ENCODE measurements around the gene MSS51.

MSS51 gene

DNA sequence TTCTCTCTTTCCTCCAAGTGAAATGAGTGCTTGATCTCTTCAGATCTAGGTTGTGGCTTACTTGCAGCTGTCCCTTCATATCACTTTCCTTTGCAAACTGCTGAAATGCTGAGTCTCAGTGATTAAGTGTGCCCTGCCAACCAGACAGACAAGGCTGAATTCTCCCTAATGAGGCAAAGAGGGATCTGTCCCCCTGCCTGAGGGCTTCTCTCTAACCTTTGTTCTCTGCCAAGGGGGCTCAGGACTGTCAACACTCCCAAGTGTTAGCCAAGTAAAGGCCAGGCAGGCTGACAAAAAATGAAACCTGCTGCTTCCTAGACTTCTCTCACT is at the start of gene MSS51:
Gene MSS51, minus strand, starts transcription at position 24 of the 330 bp plus-strand sequence. CDS start 5,277 bp downstream, outside the sequence.
- no peak for DNase-seq

DNA sequence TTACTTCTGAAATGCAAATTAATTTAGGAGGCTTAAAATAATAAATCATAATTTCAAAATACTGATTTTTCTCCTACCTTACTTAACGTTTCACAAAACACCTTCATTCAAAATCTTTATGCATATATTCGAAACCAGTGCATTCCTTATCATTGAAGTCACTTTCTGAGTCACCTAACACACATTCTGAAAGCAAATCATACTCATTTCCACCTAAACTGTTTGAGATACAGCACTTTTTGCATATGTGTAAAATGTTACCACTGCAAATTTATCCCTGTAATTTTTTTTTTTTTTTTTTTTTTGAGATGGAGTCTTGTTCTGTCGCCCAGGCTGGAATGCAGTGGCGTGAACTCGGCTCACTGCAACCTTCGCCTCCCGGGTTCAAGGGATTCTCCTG is 46.8 kb upstream of the MSS51 start:
- no peak for DNase-seq

DNA sequence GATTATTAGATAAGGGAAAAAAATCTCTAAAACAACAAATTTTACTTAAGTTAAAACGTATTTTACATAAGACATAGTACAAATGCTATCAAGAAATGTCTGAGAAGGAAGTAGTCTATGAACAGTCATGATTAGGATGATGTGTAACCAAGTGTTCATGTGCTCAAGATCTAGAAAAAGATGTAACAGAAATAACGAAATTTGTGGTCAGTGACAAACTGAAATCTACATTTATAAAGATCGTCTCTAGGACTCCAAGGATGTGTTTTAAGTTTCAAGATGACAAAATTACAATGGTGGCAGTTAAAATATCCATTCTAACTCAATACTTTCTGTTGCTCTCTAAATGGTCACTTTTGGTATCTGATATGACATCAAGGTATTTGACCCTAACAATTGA is 45.3 kb upstream of the MSS51 start:
- no peak for DNase-seq

GRCh38 chr10:73471226-73471625 is 37.9 kb upstream of the MSS51 start:
- no peak for DNase-seq

DNA sequence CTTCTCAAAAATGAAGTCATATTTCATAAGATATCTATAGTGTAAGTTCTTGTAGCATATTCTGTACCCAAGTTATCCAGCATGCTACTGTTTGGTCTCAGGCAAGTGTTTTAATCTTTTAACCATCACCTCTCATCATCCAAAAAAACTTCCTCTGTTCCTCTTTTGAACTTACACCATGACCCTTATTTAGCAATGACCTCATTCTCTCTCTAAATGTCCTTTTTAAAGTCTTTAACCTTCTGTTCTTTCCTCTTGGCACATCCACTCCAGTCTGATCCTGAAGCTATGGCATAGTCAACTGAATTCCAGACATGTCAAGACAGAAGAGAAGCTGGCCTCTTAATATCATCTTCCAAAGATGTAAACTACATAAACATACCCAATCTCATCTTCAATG is 36.2 kb upstream of the MSS51 start:
- peak; percentile 50 to 58 for DNase-seq

GRCh38 chr10:73467206-73467605 is 33.8 kb upstream of the MSS51 start:
- DNase-seq, result no peak

GRCh38 chr10:73465978-73466726 is 32.8 kb upstream of the MSS51 start:
- no peak for DNase-seq

DNA sequence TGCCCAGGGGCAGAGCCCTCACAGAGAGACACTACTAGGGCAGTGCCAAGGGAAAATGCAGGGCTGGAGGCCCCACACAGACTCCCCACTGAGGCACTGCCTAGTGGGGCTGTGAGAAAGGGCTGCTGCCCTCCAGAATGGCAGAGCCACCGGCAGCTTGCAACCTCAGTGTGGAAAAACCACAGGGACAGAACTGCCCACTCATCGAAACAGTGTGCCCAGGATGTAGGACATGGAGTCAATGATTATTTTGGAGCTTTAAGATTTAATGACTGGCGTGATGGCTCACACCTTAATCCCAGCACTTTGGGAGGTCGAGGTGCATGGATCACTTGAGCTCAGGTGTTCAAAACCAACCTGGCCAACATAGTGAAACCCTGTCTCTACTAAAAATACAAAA is 27.5 kb upstream of the MSS51 start:
- DNase-seq, result no peak

DNA sequence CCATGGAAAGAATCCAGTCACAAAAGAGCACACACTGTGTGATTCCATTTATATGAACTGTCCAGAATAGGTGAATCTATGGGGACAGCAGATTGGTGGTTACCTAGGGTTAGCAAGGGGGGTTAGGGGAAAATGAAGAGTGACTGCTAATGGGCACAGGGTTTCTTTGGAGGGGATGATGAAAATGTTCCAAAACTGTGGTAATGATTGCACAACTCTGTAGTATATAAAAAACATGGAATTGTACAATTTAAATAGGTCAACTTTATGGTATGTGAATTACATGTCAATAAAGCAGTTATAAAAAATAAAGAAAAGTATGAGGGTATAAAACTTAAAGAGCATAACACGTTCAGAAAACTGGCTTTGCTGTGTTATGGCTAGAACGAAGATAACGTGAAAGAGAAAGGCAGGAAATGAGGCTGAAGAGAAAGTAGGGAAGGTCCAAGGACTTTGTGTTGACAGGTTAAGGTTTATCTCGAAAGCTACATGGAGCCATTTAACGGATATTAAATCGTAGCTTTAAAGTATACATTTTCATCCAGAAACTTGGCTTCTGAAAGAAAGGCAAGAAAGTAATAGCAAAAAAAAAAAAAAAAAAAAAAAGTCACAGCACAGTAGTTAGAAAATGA is 26.4 kb upstream of the MSS51 start:
- DNase-seq, result no peak

DNA sequence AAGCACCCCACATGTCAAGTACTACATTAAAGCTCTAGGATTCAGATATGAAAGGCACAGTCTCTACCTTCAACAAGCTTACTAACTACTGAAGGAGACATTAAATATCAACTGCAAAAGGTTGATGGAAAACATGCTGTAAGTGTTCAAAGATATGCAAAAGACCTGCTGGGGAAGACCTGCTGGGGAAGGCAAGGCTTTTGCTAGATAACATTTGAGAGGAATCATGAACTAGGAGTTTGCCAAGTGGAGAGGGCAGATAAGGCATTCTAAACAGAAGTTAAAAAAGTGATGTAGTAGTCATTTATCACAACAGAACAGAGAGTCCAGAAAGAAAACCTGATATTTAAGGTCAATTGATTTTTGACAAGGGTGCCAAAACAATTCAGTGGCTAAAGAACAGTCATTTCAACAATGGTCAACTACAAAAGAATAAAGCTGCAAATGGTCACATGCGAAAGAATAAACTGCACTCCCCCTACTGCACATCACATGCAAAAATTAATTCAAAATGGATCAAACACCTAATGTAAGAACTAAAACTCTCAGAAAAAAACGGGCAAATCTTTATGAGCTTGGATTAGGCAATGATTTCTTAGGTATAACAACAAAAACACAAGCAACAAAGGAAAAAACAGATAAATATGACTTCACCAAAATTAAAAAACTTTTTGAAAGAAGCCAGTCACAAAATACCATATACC is 23.0 kb upstream of the MSS51 start:
- DNase-seq, result no peak

GRCh38 chr10:73449113-73449512 is 15.8 kb upstream of the MSS51 start:
- DNase-seq, result no peak

DNA sequence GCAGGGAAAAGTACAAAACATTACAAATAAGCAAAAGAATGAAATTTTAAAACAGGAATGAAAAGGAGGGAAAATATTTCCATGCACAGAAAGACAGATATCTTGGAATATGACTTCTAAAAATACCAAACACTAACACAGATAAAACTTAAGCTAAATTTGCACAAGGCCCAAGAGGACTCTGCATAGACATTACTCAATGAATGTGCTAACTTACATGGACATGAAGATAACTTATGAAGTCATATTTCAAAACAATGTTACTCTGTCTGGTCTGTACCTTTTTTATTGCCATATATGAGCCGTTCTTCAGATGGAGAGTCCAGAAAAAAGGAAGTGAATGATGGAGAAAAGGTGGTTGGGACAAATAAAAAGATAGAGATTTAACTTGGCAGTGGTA is 15.0 kb upstream of the MSS51 start:
- DNase-seq, result no peak

DNA sequence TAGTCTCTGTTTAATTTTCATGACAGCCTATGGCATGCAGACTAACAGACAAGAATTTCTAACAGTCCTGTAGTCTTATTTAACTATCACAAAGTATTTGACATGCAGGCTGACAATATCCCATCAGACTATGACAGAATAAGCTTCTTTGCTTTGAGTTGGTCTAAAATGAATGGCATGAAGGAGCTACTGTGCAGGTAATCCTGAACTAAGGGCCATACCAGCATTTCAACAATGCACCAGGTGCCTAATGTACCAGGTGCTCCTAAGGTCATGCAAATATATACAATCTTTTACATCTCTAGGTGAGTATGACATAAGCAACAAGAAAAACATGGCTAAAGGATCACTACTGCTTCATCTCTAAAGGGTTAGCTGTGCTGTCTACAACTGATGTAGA is 13.6 kb upstream of the MSS51 start:
- DNase-seq, result no peak

GRCh38 chr10:73444457-73444856 is 11.1 kb upstream of the MSS51 start:
- no peak for DNase-seq

DNA sequence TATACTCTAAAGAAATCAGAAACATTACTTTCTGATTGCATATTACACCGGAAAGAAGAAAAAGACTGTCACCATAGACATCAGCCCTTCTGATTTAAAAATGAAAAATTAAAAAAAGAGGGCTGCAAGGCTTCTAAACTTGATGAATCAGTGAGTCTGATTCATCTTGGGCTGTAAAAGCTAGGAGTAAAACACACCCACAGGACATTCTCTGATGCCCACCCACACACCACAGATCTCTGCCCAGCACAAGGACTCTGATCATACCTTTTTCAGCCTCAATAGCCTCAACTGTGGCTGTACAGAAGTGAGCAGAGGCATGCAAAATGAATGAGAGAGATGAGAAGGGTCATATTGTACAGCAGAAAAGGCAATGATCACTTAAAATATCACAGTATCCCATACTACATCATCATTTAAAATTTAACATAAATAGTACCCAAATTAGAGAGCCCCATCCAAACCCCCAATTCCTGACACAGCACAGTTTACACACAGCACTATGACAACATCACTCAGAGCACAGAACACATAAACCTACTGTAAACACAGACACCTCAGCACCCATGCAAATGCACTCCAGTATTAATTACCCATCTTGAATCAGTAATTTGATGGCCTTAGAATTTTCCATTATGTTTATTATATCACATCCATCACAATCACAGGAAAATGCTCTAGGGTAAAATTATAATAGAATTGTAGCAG is 6.4 kb upstream of the MSS51 start:
- DNase-seq, result peak in 1 of 2 donors; percentile 8

GRCh38 chr10:73439055-73439454 is 5.7 kb upstream of the MSS51 start:
- no peak for DNase-seq

DNA sequence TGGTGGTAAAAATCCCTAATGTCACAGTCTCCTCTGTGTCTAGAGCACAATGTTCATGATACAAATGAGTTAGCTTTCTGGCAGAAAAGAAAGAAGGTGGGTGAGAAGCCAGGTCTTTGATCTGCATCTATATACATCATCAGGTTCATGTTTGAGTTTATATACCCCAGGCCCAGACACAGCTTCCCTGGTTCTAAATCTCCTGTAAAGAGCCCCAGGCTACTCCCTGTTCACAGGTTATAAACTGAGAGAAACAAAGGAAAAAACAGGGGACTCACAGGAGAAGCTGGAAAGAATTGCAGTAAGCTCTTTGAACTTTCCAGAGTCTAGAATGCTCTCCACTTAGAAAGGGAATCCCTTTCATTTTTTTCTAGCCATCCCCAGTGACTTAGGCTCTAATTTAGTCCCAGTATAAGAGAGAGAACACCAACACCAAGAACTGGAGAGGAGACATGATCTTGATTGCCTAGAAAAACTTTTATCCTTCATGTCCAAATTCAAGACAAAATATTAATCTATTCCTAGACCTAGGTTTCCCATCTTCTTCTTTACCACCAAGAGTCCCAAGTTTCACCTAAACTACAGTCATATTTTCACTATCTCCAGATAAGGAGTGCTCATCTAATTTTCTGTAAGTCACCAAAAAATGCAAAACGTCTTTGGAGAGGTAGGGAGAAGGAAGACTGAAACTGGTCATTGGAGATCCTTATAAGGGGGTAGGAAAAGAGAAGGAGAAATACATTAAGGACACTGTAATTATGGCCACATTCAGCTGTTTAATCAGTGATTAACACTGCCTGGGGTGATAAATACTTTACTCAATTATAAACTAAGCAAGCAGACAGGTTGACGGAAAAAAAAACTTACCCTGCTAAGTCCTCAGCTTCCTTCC is 469 bp downstream of the MSS51 start:
- no peak for DNase-seq

DNA sequence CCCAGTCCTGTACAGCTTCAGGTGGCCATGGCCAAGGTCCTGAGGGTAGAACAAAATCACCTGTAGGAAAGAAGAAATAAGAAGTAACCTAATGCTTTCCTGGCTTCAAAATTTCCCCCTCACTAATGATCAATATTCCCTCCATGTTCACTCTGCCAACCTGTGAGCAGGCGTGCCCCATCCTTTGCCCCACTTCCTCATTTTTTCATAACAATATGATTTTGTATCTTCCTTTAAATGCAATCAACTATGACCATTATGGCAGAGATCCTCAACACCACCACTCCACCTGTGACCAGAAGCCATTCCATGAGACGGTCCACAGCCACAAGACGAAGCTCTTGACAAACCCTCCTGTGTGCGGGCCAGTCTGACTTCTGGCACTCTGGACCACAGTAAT is 7.0 kb downstream of the MSS51 start:
- no peak for DNase-seq

DNA sequence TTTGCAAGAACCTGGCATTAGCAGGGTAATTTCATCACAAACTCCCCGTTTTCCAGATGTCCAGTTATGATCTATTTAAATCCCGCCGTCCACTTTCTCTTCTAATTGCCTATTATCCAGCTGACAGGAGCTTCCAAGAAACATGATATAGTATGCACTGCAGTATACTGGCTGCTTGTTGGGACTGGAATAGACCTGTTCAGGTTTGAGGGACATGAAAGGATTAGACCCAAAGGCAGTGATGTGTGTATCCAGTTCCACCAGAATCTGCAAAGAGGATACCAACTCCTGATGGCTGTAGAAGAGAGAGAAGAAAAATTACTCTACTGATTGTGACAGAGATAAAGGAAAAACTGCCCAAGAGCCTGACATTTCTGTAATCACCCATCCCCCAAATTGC is 8.9 kb downstream of the MSS51 start:
- DNase-seq, result no peak

GRCh38 chr10:73423309-73423708 is 10.1 kb downstream of the MSS51 start:
- DNase-seq, result no peak

DNA sequence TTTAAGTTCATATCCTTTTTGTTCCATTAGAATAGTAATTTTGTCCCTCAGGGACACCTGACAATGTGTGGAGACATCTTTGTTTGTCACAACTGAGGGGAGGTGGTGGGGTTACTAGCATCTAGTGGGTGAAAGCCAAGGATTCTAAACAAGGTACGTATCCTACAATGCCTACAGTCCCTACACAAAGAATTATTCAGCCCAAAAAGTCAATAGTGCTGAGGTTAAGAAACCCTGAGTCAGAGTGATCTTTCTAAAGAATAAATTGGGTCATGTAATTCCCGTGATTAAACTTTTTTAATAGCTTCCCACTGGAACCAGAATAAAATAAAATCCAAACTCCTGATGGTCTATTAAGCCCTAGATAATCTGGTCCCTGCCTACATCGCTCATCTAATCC is 16.8 kb downstream of the MSS51 start:
- DNase-seq, result no peak

GRCh38 chr10:73414230-73414945 is 19.0 kb downstream of the MSS51 start:
- DNase-seq, result no peak

Data from inflammatory macrophage treated with lipopolysaccharide for 1 hour (primary cell).